GM20000 (cell line): ENCODE results near the gene ATP8B2.
A peak's percentile ranks its signal among the peaks of the same experiment; 100 is the strongest.

ENCODE experiments used
- DNase-seq: peaks from one replicate; pipeline ENCODE4 v3.0.0; 2012; ENCODE audit warnings: low spot score
- CTCF ChIP-seq: IDR thresholded peaks from 2 replicates; pipeline ENCODE4 v1.5.1; 2012; ENCODE audit warnings: mild to moderate bottlenecking, control low read depth; ENCODE audit errors: extremely low read depth, missing control alignments

ATP8B2 gene

GRCh38 chr1:154328318-154329151, 3.2 kb downstream of the ATP8B2 start:
- DNase-seq: peak; percentile 92
- TF ChIP-seq CTCF: no peak

GRCh38 chr1:154329152-154329521, 3.8 kb downstream of the ATP8B2 start:
- TF ChIP-seq CTCF: no peak
- DNase-seq: no peak

- no peak for TF ChIP-seq CTCF
- no peak for DNase-seq
Observed at GRCh38 chr1:154329551-154330131, 4.3 kb downstream of the ATP8B2 start.

- no peak for TF ChIP-seq CTCF
- no peak for DNase-seq
Observed at GRCh38 chr1:154330669-154331068, 5.3 kb downstream of the ATP8B2 start.

- no peak for TF ChIP-seq CTCF
- no peak for DNase-seq
Observed at GRCh38 chr1:154334079-154335024, 9.0 kb downstream of the ATP8B2 start.

- DNase-seq: peak; percentile 90
- peak; percentile 74 for TF ChIP-seq CTCF
Observed at GRCh38 chr1:154335025-154335714, 9.8 kb downstream of the ATP8B2 start.
